ENCODE results near the gene NCOA1. TPM values are rescaled to one million over a fixed set of nuclear protein-coding genes. Genes with fewer than 3 reads are reported as not detected.
A peak's percentile ranks its signal among the peaks of the same experiment; 100 is the strongest.

Gene NCOA1
- total and polyA plus RNA-seq, 10 of the 15 experiments (the other 5 are each of a cell fraction or from before 2014, with no cell fraction given), result 1.8 to 35.6 (median 6.1) TPM

DNA sequence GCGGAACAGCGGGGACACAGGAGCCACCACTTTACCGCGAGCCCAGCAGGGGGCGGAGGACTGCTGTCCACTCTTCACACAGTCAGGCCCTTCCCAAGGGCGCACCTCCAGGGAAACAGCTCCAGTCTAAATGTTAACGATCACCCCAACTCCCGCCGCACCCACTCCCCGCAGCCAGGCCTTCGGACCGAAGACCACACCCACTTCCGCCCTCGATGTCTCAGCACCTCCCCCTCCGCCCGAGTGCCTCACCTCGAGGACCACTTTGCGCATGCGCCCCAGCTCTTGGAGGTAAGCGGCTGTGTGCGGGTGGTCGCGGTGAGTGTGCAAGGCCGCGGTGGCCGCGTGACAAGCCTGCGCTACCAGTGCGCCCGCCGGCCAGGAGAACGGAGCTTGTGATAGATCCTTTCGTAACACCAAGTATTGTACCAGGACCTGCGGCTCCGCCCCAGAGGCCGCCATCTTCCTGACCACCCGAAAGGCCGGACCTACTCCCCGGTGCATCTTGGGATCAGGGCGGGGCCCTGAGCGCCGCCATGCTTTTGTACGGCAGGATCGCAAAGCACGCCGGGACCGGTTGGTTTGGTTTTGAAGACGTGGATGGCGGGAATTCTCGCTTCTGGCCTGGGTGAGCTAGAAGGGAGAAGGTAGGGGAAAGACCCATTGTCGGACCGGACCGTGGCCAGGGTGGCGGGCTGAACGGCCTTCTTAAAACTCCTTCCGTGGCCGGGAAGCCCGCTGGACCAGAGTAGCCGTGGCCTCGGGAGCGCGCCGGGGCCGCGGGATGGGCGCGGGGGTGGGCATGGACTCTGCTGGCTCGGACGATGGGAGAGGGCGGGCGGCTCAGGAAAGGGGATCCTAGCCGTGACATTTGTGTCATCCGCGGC lies 302.1 kb downstream of the NCOA1 start, which contains the start of the genes CENPO and PTRHD1 (continued):
- TF ChIP-seq, protein P1, sequence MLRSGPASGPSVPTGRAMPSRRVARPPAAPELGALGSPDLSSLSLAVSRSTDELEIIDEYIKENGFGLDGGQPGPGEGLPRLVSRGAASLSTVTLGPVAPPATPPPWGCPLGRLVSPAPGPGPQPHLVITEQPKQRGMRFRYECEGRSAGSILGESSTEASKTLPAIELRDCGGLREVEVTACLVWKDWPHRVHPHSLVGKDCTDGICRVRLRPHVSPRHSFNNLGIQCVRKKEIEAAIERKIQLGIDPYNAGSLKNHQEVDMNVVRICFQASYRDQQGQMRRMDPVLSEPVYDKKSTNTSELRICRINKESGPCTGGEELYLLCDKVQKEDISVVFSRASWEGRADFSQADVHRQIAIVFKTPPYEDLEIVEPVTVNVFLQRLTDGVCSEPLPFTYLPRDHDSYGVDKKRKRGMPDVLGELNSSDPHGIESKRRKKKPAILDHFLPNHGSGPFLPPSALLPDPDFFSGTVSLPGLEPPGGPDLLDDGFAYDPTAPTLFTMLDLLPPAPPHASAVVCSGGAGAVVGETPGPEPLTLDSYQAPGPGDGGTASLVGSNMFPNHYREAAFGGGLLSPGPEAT (IDR thresholded peaks at IDR 0.05; ENCODE audit: low read depth), result peak; percentile 15; the same call in 1 of the 2 replicates
- TF ChIP-seq NFIC (IDR thresholded peaks at IDR 0.05; ENCODE audit: low read depth, low read length) (no peak), ZNF207 (IDR thresholded peaks at IDR 0.05; ENCODE audit: borderline replicate concordance) (peak; percentile 82)

DNA sequence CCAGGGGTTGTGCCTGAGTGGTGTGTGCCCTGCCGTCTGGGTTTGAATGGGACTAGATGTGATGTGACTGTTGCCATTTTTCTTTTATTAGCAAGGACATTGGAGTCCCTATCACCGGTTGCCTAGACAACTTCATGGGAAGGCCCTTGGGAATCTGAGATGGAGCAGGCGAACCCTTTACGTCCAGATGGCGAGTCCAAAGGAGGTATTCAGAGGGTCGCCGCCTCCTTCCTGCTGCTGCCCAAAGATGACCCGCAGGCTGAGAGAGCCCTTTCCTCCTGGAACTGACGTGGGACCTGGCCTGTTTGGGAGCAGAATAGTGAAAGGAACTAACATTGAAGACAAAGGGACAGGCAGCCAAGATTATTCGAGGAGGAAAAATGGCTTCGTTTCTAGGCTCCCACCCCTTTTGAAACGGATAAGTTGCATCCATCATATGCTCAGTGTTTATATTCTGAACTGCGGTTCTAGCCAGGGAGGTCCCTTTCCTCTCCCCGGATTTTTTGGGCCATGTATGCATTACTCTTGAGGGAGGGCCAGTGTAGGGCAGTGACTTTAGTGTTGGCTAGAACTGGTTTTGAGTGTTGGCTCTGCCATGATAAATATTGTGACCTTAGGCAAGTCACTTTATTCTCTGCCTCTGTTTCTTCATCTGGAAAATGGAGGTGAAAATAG lies 302.8 kb downstream of the NCOA1 start:
- 3% methylated on average over 14 of the region's 14 CpGs for WGBS (ENCODE audit: insufficient coverage, insufficient replicate concordance, low lambda C conversion rate, missing lambda C conversion rate)
- ChIA-PET RAD21 (ENCODE audit: unreplicated experiment) (interaction anchor here (1.2 to 3.4 kb wide), 3 partner anchors 66 to 180 kb away, joined by 3 to 24 read pairs (median 16); no protein-coding TSS in a partner anchor), CTCF (interaction anchor here (0.8 to 1.3 kb wide), 4 partner anchors 15 to 383 kb away, joined by 3 to 4 read pairs (median 4); no protein-coding TSS in a partner anchor), POLR2A (interaction anchor here (0.8 to 1.5 kb wide), 4 partner anchors 14 to 73 kb away, joined by 3 to 6 read pairs (median 3); no protein-coding TSS in a partner anchor), SMC1A (ENCODE audit: uncharacterized antibody, unreplicated experiment) (interaction anchor here (0.8 to 1.9 kb wide), 5 partner anchors 17 to 371 kb away, joined by 3 to 6 read pairs (median 3); no protein-coding TSS in a partner anchor)
- TF ChIP-seq STAT1 (conservative IDR thresholded peaks at IDR 0.05) (no peak), YY1 (IDR thresholded peaks at IDR 0.05; ENCODE audit: low read depth, low read length) (no peak)
- Histone ChIP-seq H3K4me3 (peak overlapping the region; percentile 97), H3K27ac (ENCODE audit: control insufficient read depth, insufficient read depth) (peak overlapping the region; percentile 98), H4K20me1 (ENCODE audit: control insufficient read depth, insufficient read depth) (no peaks in the 10 kb centered on the region), H3K36me3 (ENCODE audit: control insufficient read depth in 2 of 2, insufficient read depth in 2 of 2, low read length in 1 of 2) (peaks cover 0 to 3% of the 10 kb centered on the region in 2 experiments; a peak in 2 of 4 replicates), H3K4me1 (ENCODE audit: control insufficient read depth, insufficient read depth, low read length) (peaks cover 6% of the 10 kb centered on the region), H3K9me3 (replicated peaks; ENCODE audit: control insufficient read depth, insufficient read depth, low read length) (no peaks in the 10 kb centered on the region; the same call in 2 of the 3 replicates), H3K79me2 (ENCODE audit: control insufficient read depth, insufficient read depth, low read length) (peaks cover 50% of the 10 kb centered on the region), H3K4me2 (ENCODE audit: control insufficient read depth, insufficient read depth) (peak overlapping the region; percentile 78), H3K27me3 (replicated peaks in 1 of 2; ENCODE audit: control insufficient read depth in 2 of 2, insufficient read depth in 2 of 2, low read length in 1 of 2) (no peaks in the 10 kb centered on the region), H3K9ac (ENCODE audit: control insufficient read depth, insufficient read depth, low read length) (peak overlapping the region; percentile 93), H2AFZ (ENCODE audit: control insufficient read depth, low read depth, low read length) (peak overlapping the region; percentile 69)
- BruUV-seq (replicated peaks), result TSS peak; percentile 82
- intact Hi-C loops (cut with micrococcal nuclease; ENCODE audit: unreplicated experiment), result loop anchor here (2.0 to 10.0 kb wide), 2 partner anchors 33 to 299 kb away; partner anchors contain the start of gene NCOA1
- no peak for DNase-seq (ENCODE audit: low read depth, low spot score)
- in situ Hi-C loops (cut with MboI), result no loop called here
- peak; percentile 7; the same call in 2 of the 3 replicates for ATAC-seq
- no peak for FAIRE-seq

All from GM12878 (cell line).